PC-3 (cell line): ENCODE results near the gene REXO4.

Experiments used
- CTCF ChIP-seq: fragments of 300-600 bp; sonication (generic); conservative IDR thresholded peaks from 2 replicates; pipeline ENCODE4 v1.5.1; 2017; ENCODE audit warnings: antibody characterized with exemption, low read depth, mild to moderate bottlenecking, low read length
- EZH2 ChIP-seq: fragments of 300-600 bp; sonication (generic); IDR thresholded peaks from one replicate; pipeline ENCODE4 v1.6.1; 2017; ENCODE audit warnings: antibody characterized with exemption, mild to moderate bottlenecking, low read length; ENCODE audit not compliant: unreplicated experiment
- EZH2phosphoT487 ChIP-seq: fragments of 300-600 bp; sonication (generic); IDR thresholded peaks from 2 replicates; pipeline ENCODE4 v1.6.1; 2018; ENCODE audit warnings: mild to moderate bottlenecking, antibody characterized with exemption, low read length, borderline replicate concordance

GRCh38 chr9:133372144-133372543, 45.7 kb downstream of the REXO4 start:
- TF ChIP-seq CTCF (no peak), EZH2 (no peak), EZH2phosphoT487 (no peak)
